Ramos (cell line): ENCODE measurements around the gene NPFFR1.
"Not testable (repeated sequence)": the region's sequence is repeated elsewhere in the genome, so short reads cannot be mapped to it uniquely, and the experiment has no call there.

ENCODE experiments used
- in situ Hi-C: fragments of 300-500 bp; cut with MboI; formaldehyde crosslinking; loops from one replicate; pipeline ENCODE4 v1.14.3; 2022; ENCODE audit warnings: low sequenced_read_pairs; ENCODE audit not compliant: unreplicated experiment

The NPFFR1 gene

GRCh38 chr10:70232155-70232858 lies 51.5 kb downstream of the NPFFR1 start:
- in situ Hi-C loops = no loop called here

GRCh38 chr10:70228491-70228890 lies 55.3 kb downstream of the NPFFR1 start:
- in situ Hi-C loops = no loop called here

- in situ Hi-C loops = no loop called here
Observed at GRCh38 chr10:70227548-70228320, 56.1 kb downstream of the NPFFR1 start.

GRCh38 chr10:70223728-70224127 lies 60.1 kb downstream of the NPFFR1 start:
- in situ Hi-C loops = no loop called here

GRCh38 chr10:70222811-70223447 lies 60.9 kb downstream of the NPFFR1 start:
- in situ Hi-C loops = not testable (repeated sequence)

GRCh38 chr10:70222340-70222794 lies 61.4 kb downstream of the NPFFR1 start:
- in situ Hi-C loops = no loop called here

GRCh38 chr10:70221030-70221429 lies 62.8 kb downstream of the NPFFR1 start:
- in situ Hi-C loops = no loop called here

- in situ Hi-C loops = no loop called here
Observed at GRCh38 chr10:70212879-70213278, 70.9 kb downstream of the NPFFR1 start.

- in situ Hi-C loops = no loop called here
Observed at GRCh38 chr10:70212277-70212676, 71.5 kb downstream of the NPFFR1 start.

GRCh38 chr10:70206762-70207161 lies 77.0 kb downstream of the NPFFR1 start:
- in situ Hi-C loops = no loop called here

GRCh38 chr10:70201105-70201504 lies 82.7 kb downstream of the NPFFR1 start:
- in situ Hi-C loops = no loop called here

GRCh38 chr10:70198696-70199466 lies 84.9 kb downstream of the NPFFR1 start:
- in situ Hi-C loops = no loop called here
